GM21447 (cell line): ENCODE results near the gene ELMO1.

Source experiments
- ATAC-seq: cut with Tn5 transposase; IDR thresholded peaks from one replicate; pipeline ENCODE4 v1.9.1; 2021; ENCODE audit not compliant: unreplicated experiment

ELMO1 gene

GRCh38 chr7:37109016-37109683 is 339.5 kb downstream of the ELMO1 start:
- ATAC-seq: no peak

GRCh38 chr7:37108615-37109014 is 340.0 kb downstream of the ELMO1 start:
- no peak for ATAC-seq

GRCh38 chr7:37107047-37107750 is 341.5 kb downstream of the ELMO1 start:
- no peak for ATAC-seq

- ATAC-seq: no peak
Measured at GRCh38 chr7:37105762-37106161, 342.9 kb downstream of the ELMO1 start.

GRCh38 chr7:37104822-37105518 is 343.7 kb downstream of the ELMO1 start:
- ATAC-seq: no peak

GRCh38 chr7:37102518-37103137 is 346.0 kb downstream of the ELMO1 start:
- no peak for ATAC-seq

DNA sequence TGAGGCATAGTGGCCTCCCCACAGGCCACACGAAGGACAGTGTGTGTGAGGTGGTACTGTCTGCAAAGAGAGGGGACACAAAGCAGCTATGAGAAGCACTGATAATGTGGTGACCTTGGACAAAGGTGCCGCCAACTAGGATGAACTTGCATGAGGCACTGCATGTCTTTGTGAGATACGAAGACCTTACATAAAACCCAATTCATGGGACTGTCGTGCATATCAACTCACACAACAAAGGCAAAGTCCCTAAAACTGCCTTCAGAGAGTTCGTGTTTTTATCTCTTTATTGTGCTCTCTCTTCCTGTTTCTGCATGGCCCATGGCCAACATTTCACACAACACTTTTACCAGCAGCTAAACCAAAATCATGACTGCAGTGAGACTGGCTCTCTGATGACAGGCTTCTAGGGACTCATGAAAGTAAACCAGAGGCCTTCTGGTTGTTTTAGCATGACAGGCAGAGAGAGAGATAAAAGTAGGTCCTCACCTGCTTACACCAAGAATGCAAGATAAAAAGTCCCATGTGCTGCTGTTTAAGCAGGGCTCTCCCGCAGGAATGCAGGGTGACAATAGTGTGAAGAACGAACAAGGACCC is 347.8 kb downstream of the ELMO1 start:
- ATAC-seq: no peak

- ATAC-seq: no peak
Measured at GRCh38 chr7:37098762-37099161, 349.9 kb downstream of the ELMO1 start.

GRCh38 chr7:37097983-37098382 is 350.7 kb downstream of the ELMO1 start:
- no peak for ATAC-seq

DNA sequence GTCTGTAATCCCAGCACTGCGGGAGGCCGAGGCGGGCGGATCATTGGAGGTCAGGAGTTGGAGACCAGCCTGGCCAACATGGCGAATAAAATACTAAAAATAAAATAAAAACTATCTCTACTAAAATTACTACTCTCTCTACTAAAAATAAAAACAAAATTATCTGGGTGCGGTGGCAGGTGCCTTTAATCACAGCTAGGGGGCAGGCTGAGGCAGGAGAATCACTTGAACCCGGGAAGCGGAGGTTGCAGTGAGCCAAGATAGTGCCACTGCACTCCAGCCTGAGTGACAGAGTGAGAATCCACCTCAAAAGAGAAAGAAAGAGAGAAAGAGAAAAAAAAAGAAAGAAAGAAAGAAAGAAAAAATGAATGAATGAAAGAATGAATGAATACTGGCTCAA is 351.4 kb downstream of the ELMO1 start:
- no peak for ATAC-seq

GRCh38 chr7:37096341-37096740 is 352.3 kb downstream of the ELMO1 start:
- ATAC-seq: no peak

DNA sequence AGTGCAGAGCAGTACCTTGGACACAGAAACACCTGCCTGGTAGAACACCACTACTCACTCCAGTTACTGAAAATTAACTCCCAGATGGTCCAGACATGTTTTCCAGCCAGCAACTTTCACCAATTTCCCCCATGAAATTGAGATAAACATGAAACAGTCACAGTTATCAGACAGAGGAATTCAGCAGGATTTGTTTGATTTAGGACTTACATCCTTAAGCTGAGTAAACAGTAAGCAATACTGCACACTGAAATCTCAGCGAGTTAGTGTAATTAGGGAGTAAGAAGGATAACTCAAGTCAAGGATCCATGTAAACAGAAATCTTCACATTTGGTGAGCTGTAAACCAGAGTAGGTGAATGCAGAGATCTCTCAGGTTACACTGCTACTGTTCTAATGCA is 353.5 kb downstream of the ELMO1 start:
- no peak for ATAC-seq

DNA sequence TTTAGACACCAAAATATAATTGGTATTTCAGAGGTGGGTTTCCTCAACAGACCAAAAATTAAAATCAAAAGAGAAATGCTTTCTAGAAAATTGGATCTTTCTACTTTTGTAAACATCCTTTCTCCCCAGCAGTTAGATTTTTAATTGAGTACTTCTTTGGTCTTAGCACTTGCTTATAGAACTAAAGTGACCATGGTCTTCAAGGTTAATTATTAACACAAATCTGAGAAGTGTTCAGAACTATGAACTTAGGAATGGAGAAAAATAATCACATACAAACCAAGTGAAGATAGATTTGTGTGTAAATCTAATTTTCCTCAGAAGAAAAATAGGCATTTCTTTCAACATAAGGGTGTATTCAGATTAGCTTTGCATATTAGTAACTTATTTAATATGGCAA is 355.4 kb downstream of the ELMO1 start:
- no peak for ATAC-seq

DNA sequence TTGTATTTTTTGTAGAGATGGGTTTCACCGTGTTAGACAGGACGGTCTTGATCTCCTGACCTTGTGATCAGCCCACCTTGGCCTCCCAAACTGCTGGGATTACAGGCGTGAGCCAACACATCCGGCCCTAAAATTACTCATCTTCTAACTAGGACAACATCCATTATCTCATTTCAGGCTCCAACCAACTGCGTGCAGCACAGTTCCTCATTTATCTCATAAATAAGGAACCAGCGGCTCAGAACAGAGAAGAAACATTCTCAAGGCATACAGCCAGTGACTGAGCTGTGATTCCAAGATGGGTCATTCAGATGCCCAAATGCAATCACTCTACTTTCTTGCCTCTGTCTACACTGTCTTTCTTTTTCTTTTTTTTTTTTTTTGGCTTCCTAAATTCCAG is 356.1 kb downstream of the ELMO1 start:
- no peak for ATAC-seq

DNA sequence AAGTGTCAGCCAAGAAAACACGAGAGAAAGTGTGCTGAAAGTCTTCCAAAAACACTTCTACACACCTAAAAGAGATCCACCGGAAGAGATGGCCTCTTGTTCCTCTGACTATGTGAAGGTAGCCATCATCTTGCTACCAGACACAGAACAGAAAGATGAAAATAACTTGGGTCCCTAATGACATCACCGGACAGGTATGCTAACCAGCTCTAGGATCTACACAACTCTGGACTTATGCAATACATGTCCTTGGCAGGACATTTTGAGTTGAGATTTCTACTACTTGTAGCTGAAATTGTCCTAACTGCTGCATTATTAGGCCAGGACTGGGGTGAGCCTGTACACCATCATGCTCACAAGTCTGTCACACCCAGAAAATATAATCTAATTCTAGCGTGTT is 358.7 kb downstream of the ELMO1 start:
- no peak for ATAC-seq

DNA sequence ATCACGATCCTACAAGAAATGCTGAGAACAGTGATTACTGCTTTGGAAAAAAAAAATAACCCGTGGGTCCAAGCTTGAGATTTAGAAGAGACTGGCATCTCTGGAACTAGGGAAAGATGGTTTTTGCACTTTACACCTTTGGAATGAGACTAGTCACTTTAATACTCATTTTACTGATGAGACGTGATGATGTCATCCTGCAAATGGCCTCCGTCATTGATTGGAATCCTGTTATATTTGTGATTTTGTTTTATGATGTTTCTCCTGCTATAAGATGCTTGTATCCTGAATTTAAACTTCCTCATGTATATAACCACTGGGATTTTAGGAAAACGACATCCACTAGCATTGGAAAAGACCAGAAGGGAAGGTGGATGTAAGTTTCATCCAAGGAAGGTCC is 363.1 kb downstream of the ELMO1 start:
- no peak for ATAC-seq

- ATAC-seq: no peak
Measured at GRCh38 chr7:37084303-37084702, 364.4 kb downstream of the ELMO1 start.

GRCh38 chr7:37083311-37084096 is 365.2 kb downstream of the ELMO1 start:
- ATAC-seq: no peak

GRCh38 chr7:37081436-37081835 is 367.2 kb downstream of the ELMO1 start:
- ATAC-seq: no peak

GRCh38 chr7:37079420-37079819 is 369.2 kb downstream of the ELMO1 start:
- ATAC-seq: no peak

GRCh38 chr7:37076668-37077067 is 372.0 kb downstream of the ELMO1 start:
- no peak for ATAC-seq
